CD4-positive, alpha-beta memory T cell (primary cell): Measurements from ENCODE around the gene COQ4. TPM values are rescaled to one million over a fixed set of nuclear protein-coding genes. Genes with fewer than 3 reads are reported as not detected.
"Not testable (repeated sequence)": the region's sequence is repeated elsewhere in the genome, so short reads cannot be mapped to it uniquely, and the experiment has no call there.

Experiments
- CTCF ChIA-PET: fragments of 350-600 bp; sonication (Branson Sonifier 250); formaldehyde crosslinking; loops from one replicate; lab custom pipeline; 2021; ENCODE audit warnings: inconsistent platforms; ENCODE audit not compliant: partially characterized antibody; lab: Charles Lee
- POLR2A ChIA-PET: fragments of 350-600 bp; sonication (Branson Sonifier 250); formaldehyde crosslinking; loops from one replicate; lab custom pipeline; 2021; ENCODE audit not compliant: partially characterized antibody; lab: Charles Lee
- DNase-seq, 5 donors: peaks; one replicate each; pipeline versions ENCODE4 v3.0.0 to v3.0.0-alpha.2; 2020 to 2022; ENCODE audit warnings: mixed read lengths in 1 of 5
- H3K27ac ChIP-seq: one replicate; pipeline ENCODE4 v1.7.0; 2013; ENCODE audit warnings: low read depth, low read length
- H3K27me3 ChIP-seq: 2 replicates; pipeline ENCODE4 v1.7.0; 2013; ENCODE audit warnings: mild to moderate bottlenecking, low read length, moderate library complexity; ENCODE audit not compliant: insufficient read depth
- H3K36me3 ChIP-seq: 2 replicates; pipeline ENCODE4 v1.7.0; 2013; ENCODE audit warnings: mild to moderate bottlenecking, low read length, moderate library complexity; ENCODE audit not compliant: insufficient read depth
- H3K4me1 ChIP-seq: 2 replicates; pipeline ENCODE4 v1.7.0; 2013; ENCODE audit warnings: mild to moderate bottlenecking, low read length, moderate library complexity; ENCODE audit not compliant: insufficient read depth
- H3K4me3 ChIP-seq, 2 donors: one replicate each; pipeline ENCODE4 v1.7.0; 2013; ENCODE audit warnings: low read length in 2 of 2, mild to moderate bottlenecking in 1 of 2
- H3K9me3 ChIP-seq, 2 donors: one replicate each; pipeline ENCODE4 v1.7.0; 2013; ENCODE audit warnings: low read length in 2 of 2, control low read depth in 1 of 2; ENCODE audit not compliant: control insufficient read depth in 1 of 2
- H3K27ac Mint-ChIP-seq, 7 donors: one replicate each; pipeline ENCODE4 v1.8.0; 2020 to 2021; ENCODE audit warnings: mixed read lengths in 7 of 7, mild to moderate bottlenecking in 6 of 7, inconsistent platforms in 3 of 7, moderate library complexity in 3 of 7
- H3K27me3 Mint-ChIP-seq, 2 donors: one replicate each; pipeline ENCODE4 v1.8.0; 2020 to 2021; ENCODE audit warnings: mixed read lengths in 2 of 2
- H3K36me3 Mint-ChIP-seq, 2 donors: one replicate each; pipeline ENCODE4 v1.8.0; 2020 to 2021; ENCODE audit warnings: mixed read lengths in 2 of 2, inconsistent platforms in 1 of 2, mild to moderate bottlenecking in 1 of 2
- H3K4me1 Mint-ChIP-seq, 4 donors: one replicate each; pipeline ENCODE4 v1.8.0; 2020 to 2021; ENCODE audit warnings: mixed read lengths in 4 of 4, mild to moderate bottlenecking in 1 of 4
- H3K4me3 Mint-ChIP-seq, 8 donors: one replicate each; pipeline ENCODE4 v1.8.0; 2020 to 2021; ENCODE audit warnings: mixed read lengths in 8 of 8, mild to moderate bottlenecking in 7 of 8, moderate library complexity in 6 of 8, inconsistent platforms in 3 of 8
- H3K9me3 Mint-ChIP-seq, 8 donors: one replicate each; pipeline ENCODE4 v1.8.0; 2020 to 2021; ENCODE audit warnings: mixed read lengths in 8 of 8, mild to moderate bottlenecking in 5 of 8, inconsistent platforms in 3 of 8, moderate library complexity in 1 of 8
- intact Hi-C: fragments of 100-400 bp; cut with micrococcal nuclease; formaldehyde crosslinking; loops from one replicate; pipeline ENCODE4 v1.15.1; 2023
- polyA plus RNA-seq, 2 donors: library from polyadenylated mRNA; unstranded; fragments of 300-500 nt; fragmentation: Illumina TruSeq; gene quantifications; one replicate each; pipeline ENCODE4 v1.2.3, GENCODE V29; 2021
- total RNA-seq, 2 experiments: library from RNA; stranded (reverse); gene quantifications; one replicate each; pipeline ENCODE4 v1.2.3, GENCODE V29; 2021

COQ4 gene
- total and polyA plus RNA-seq, 4 experiments from 2014 or later, result 34.8 to 51.3 (median 46.3) TPM

DNA sequence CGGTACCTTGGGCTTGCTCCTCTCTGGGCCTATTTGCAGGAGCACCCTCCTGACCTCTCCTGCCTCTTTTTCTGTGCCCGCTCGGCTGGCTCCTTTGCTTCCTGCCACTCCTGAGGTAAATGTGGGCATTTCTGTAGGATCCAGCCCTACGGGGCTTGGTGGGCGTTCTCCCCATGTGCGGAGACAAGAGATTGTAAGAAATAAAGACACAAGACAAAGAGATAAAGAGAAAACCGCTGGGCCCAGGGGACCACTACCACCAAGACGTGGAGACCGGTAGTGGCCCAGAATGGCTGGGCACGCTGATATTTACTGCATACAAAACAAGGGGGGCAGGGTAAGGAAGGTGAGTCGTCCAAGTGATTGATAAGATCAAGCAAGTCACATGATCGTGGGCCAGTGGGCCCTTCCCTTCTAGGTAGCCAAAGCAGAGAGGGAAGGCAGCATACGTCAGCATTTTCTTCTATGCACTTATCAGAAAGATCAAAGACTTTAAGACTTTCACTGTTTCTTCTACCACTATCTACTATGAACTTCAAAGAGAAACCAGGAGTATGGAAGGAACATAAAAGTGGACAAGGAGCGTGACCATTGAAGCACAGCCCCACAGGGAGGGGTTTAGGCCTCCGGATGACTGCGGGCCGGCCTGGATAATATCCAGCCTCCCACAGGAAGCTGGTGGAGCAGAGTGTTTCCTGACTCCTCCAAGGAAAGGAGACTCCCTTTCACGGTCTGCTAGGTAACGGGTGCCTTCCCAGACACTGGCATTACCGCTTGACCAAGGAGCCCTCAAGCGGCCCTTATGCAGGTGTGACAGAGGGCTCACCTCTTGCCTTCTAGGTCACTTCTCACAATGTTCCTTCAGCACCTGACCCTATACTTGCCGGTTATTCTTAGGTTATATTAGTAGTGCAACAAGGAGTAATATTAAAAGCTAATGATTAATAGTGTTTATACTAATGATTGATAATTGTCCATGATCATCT, 43.3 kb upstream of the COQ4 start:
- H3K27me3 Mint-ChIP-seq, H3K36me3 ChIP-seq, POLR2A ChIA-PET, CTCF ChIA-PET, intact Hi-C loops, H3K4me3 ChIP-seq, H3K27ac ChIP-seq, H3K9me3 ChIP-seq, H3K27me3 ChIP-seq, H3K9me3 Mint-ChIP-seq, DNase-seq: not testable (repeated sequence)
- peaks cover 19 to 35% (median 27%) of the 10 kb centered on the region in 4 donors for H3K4me1 Mint-ChIP-seq
- H3K4me3 Mint-ChIP-seq, result peak overlapping the region in 4 of 8 donors; percentile 37 to 64 (median 41)
- H3K4me1 ChIP-seq, result peaks cover 24% of the 10 kb centered on the region
- peak overlapping the region in 1 of 7 donors; percentile 32 for H3K27ac Mint-ChIP-seq
- peaks cover 0 to 22% of the 10 kb centered on the region in 2 donors for H3K36me3 Mint-ChIP-seq

DNA sequence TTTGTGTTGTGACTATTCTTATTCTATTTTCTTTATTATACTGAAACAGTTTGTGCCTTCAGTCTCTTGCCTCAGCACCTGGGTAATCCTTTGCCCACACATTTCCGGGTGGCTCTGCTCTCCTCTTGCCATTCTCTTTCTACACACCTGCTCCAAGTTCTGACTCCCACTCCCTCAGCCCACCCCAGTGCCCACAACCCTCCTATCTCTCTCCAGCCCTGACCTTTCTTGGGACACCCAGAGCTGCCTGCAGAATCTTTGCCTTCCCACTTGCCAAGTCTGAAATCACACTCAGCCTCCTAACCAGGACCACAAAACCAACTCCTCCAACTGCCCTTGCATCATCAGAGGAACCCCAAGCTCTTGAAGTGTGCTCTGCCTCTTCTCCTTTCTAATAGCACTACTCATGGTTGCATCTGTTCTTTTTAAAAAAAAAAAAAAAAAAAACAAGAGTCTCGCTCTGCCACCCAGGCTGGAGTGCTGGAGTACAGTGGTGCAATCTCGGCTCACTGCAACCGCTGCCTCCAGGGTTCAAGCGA, 42.5 kb upstream of the COQ4 start:
- POLR2A ChIA-PET, result no interaction called here
- intact Hi-C loops, result no loop called here
- Histone ChIP-seq H3K4me3 (no peak overlapping the region), H3K36me3 (no peaks in the 10 kb centered on the region), H3K27me3 (no peaks in the 10 kb centered on the region), H3K9me3 (no peaks in the 10 kb centered on the region), H3K27ac (no peak overlapping the region), H3K4me1 (peaks cover 16% of the 10 kb centered on the region)
- peaks cover 0 to 2% (median 0%) of the 10 kb centered on the region in 8 donors for H3K9me3 Mint-ChIP-seq
- peak overlapping the region in 1 of 7 donors; percentile 53 for H3K27ac Mint-ChIP-seq
- peaks cover 3 to 20% of the 10 kb centered on the region in 2 donors for H3K36me3 Mint-ChIP-seq
- H3K4me3 Mint-ChIP-seq, result no peak overlapping the region
- H3K4me1 Mint-ChIP-seq, result peaks cover 14 to 28% (median 21%) of the 10 kb centered on the region in 4 donors
- DNase-seq, result no peak
- CTCF ChIA-PET, result no interaction called here
- no peaks in the 10 kb centered on the region for H3K27me3 Mint-ChIP-seq

DNA sequence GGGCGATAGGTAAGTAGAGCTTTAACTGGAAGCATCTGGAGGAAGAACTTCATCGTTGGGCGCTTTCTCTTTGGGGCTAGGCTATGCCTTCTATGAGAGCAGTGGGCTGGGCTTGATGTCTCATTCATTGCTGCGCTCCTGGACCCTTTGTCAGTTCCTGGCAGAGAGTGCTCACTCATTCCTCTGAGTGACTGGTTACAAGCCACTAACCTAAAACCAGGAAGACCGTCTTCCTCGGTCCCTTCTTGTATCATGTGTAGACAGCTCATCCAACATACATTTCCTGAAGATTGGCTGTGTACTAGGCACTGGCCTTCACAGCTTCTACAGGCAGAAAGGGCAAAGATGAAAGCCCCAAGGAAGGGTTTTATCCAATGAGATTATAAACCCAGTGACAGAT, 40.1 kb upstream of the COQ4 start:
- intact Hi-C loops, result no loop called here
- CTCF ChIA-PET, result interaction anchor here (1.8 kb wide), 1 partner anchor 13 kb away, joined by 6 read pairs; no protein-coding TSS in a partner anchor
- Histone ChIP-seq H3K27ac (no peak overlapping the region), H3K9me3 (no peaks in the 10 kb centered on the region), H3K4me3 (no peak overlapping the region), H3K4me1 (peaks cover 2% of the 10 kb centered on the region), H3K27me3 (no peaks in the 10 kb centered on the region), H3K36me3 (peaks cover 9% of the 10 kb centered on the region)
- no peak for DNase-seq
- POLR2A ChIA-PET, result no interaction called here
- no peak overlapping the region for H3K27ac Mint-ChIP-seq
- no peaks in the 10 kb centered on the region for H3K9me3 Mint-ChIP-seq
- H3K4me1 Mint-ChIP-seq, result peaks cover 2 to 8% (median 8%) of the 10 kb centered on the region in 4 donors
- H3K27me3 Mint-ChIP-seq, result no peaks in the 10 kb centered on the region
- H3K4me3 Mint-ChIP-seq, result no peak overlapping the region
- peaks cover 7 to 11% of the 10 kb centered on the region in 2 donors for H3K36me3 Mint-ChIP-seq

DNA sequence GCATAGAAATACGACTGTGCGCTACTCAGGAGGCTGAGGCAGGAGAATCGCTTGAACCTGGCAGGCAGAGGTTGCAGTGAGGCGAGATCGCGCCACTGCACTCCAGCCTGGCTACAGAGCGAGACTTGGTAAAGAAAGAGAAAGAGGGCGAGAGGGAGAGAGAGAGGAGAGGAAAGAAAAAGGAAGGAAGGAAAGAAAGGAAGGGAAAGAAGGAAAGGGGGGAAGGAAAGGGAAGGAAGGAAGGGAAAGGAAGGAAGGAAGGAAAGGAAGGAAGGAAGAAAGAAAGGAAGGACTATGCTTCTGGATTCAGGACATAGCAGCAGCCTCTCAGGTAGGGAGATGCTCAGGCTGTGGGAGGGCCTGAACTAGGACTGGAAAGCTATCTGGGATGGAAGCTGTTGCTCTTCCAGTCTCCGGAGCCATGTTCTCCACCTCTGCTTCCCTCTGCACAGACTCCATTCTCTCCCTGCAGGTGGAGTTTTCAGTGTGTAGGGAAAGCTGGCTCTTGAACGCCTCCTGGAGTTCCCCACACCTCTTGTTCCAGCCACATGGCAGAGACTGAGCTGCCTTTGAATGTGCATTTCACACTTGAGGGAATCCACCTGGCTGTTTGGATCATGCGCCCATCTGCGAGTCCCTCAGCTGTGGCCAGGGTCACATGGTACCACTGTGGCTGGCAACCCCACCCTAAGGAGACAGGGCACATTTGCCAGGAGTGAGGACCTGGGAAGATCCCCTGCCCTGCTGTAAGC, 37.4 kb upstream of the COQ4 start:
- Histone ChIP-seq H3K27ac (no peak overlapping the region), H3K4me3 (no peak overlapping the region), H3K36me3 (peaks cover 14% of the 10 kb centered on the region), H3K27me3 (no peaks in the 10 kb centered on the region), H3K9me3 (no peaks in the 10 kb centered on the region), H3K4me1 (no peaks in the 10 kb centered on the region)
- Mint-ChIP-seq H3K4me3 (no peak overlapping the region), H3K36me3 (peaks cover 12 to 18% of the 10 kb centered on the region in 2 donors), H3K27ac (no peak overlapping the region), H3K4me1 (peaks cover 0 to 4% (median 0%) of the 10 kb centered on the region in 4 donors), H3K9me3 (no peaks in the 10 kb centered on the region), H3K27me3 (no peaks in the 10 kb centered on the region)
- intact Hi-C loops, result no loop called here
- DNase-seq, result no peak
- POLR2A ChIA-PET, result no interaction called here
- CTCF ChIA-PET, result interaction anchor here (1.4 kb wide), 1 partner anchor 10 kb away, joined by 5 read pairs; no protein-coding TSS in a partner anchor

DNA sequence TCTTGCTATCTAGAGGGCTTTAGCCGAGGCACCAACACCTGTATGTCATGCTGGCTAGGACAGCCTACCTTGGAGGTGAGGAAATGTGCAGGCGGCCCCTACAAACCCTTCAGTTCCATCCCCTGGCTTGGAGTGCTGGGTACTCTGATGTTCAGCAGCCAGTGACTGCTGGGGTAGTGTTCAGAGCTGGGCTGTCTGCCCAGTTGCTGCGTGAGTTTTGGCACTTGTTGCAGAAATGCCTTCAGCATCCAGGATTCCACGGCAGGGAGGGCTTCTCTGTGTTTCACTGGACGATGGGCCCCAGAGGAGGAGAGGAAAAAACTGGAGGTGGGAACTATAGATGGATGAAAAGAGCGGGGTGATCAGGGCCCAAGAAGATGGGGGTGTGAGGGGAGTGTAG, 36.2 kb upstream of the COQ4 start:
- CTCF ChIA-PET, result interaction anchor here (1.1 kb wide), 1 partner anchor 10 kb away, joined by 5 read pairs; no protein-coding TSS in a partner anchor
- H3K36me3 ChIP-seq, result peaks cover 14% of the 10 kb centered on the region

DNA sequence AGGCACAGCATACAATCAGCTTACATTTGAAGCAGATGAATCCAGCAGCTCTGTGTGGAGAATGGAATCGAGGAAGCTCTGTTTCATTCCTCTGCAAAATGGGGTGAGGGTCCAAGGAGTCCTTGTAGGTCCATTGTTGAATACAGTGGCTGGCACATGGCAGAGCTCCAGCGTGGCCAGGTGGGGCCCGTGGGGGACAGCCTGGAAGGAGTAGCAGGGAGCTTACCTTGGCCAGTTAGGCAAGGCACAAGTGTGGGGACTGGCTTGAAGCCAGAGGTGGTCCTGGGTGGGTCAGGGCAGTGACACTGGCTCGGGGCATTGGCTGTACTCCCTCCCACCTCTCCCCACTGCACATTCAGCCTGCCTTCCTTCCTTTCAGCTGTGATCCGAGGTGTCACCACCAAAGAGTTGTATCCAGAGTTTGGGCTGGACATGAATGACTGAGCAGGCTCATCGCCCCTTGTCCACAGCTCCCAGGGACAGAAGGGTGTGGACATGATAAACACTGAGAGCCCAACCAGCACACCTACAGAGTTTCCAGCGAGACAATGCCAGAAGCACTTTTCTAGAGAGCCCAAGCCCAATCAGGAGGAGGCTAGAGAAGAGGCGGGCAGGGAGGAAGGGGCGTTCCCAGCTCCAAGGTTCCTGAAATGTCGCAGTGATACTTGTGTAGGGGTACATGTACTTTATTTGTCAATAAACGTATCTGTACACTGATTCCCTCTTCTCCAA, 34.2 kb upstream of the COQ4 start:
- Histone ChIP-seq H3K4me1 (no peaks in the 10 kb centered on the region), H3K27ac (no peak overlapping the region), H3K27me3 (no peaks in the 10 kb centered on the region), H3K9me3 (no peaks in the 10 kb centered on the region), H3K4me3 (no peak overlapping the region), H3K36me3 (peaks cover 14% of the 10 kb centered on the region)
- POLR2A ChIA-PET, result no interaction called here
- intact Hi-C loops, result no loop called here
- CTCF ChIA-PET, result interaction anchor here (0.9 kb wide), 1 partner anchor 74 kb away, joined by 3 read pairs; no protein-coding TSS in a partner anchor
- H3K4me1 Mint-ChIP-seq, result no peaks in the 10 kb centered on the region
- H3K9me3 Mint-ChIP-seq, result no peaks in the 10 kb centered on the region
- no peak overlapping the region for H3K4me3 Mint-ChIP-seq
- no peak overlapping the region for H3K27ac Mint-ChIP-seq
- H3K27me3 Mint-ChIP-seq, result no peaks in the 10 kb centered on the region
- DNase-seq, result no peak
- peaks cover 12 to 18% of the 10 kb centered on the region in 2 donors for H3K36me3 Mint-ChIP-seq

More for the DNA sequence above, 36.2 kb upstream of the COQ4 start:
- Mint-ChIP-seq H3K4me1 (peaks cover 0 to 2% (median 0%) of the 10 kb centered on the region in 4 donors), H3K9me3 (no peaks in the 10 kb centered on the region), H3K36me3 (peaks cover 12 to 18% of the 10 kb centered on the region in 2 donors), H3K27me3 (no peaks in the 10 kb centered on the region), H3K27ac (peak overlapping the region in 1 of 7 donors; percentile 41), H3K4me3 (no peak overlapping the region)
- intact Hi-C loops, result no loop called here
- Histone ChIP-seq H3K27ac (no peak overlapping the region), H3K27me3 (no peaks in the 10 kb centered on the region), H3K4me3 (no peak overlapping the region), H3K9me3 (no peaks in the 10 kb centered on the region), H3K4me1 (no peaks in the 10 kb centered on the region)
- POLR2A ChIA-PET, result no interaction called here
- no peak for DNase-seq
